Ishikawa (cell line): ENCODE results near the gene ACADVL.

ENCODE experiments used
- CEBPB ChIP-seq: IDR thresholded peaks from 2 replicates; pipeline ENCODE4 v1.6.1; 2012
- CREB1 ChIP-seq: IDR thresholded peaks from 2 replicates; pipeline ENCODE4 v1.6.1; 2012; ENCODE audit warnings: low read depth
- EGR1 ChIP-seq: IDR thresholded peaks from 2 replicates; pipeline ENCODE4 v1.6.1; 2012
- EP300 ChIP-seq: IDR thresholded peaks from 2 replicates; pipeline ENCODE4 v1.6.1; 2012; ENCODE audit warnings: borderline replicate concordance
- FOXM1 ChIP-seq: IDR thresholded peaks from 2 replicates; pipeline ENCODE4 v1.6.1; 2012; ENCODE audit warnings: low read depth, borderline replicate concordance
- MAX ChIP-seq: IDR thresholded peaks from 2 replicates; pipeline ENCODE4 v1.6.1; 2012
- NFIC ChIP-seq: IDR thresholded peaks from 2 replicates; pipeline ENCODE4 v1.6.1; 2012
- RAD21 ChIP-seq: IDR thresholded peaks from 2 replicates; pipeline ENCODE4 v1.6.1; 2012; ENCODE audit warnings: low read depth
- REST ChIP-seq: IDR thresholded peaks from 2 replicates; pipeline ENCODE4 v1.6.1; 2012; ENCODE audit warnings: low read depth, mild to moderate bottlenecking
- TAF1 ChIP-seq: IDR thresholded peaks from 2 replicates; pipeline ENCODE4 v1.6.1; 2012; ENCODE audit warnings: low read depth, mild to moderate bottlenecking
- TCF12 ChIP-seq: IDR thresholded peaks from 2 replicates; pipeline ENCODE4 v1.6.1; 2012; ENCODE audit warnings: low read depth
- TEAD4 ChIP-seq: IDR thresholded peaks from 2 replicates; pipeline ENCODE4 v1.6.1; 2012
- USF1 ChIP-seq: IDR thresholded peaks from 2 replicates; pipeline ENCODE4 v1.6.1; 2012
- YY1 ChIP-seq: IDR thresholded peaks from 2 replicates; pipeline ENCODE4 v1.6.1; 2012; ENCODE audit warnings: low read depth
- ZBTB7A ChIP-seq: IDR thresholded peaks from 2 replicates; pipeline ENCODE4 v1.6.1; 2012; ENCODE audit warnings: low read depth

Gene ACADVL

GRCh38 chr17:7241783-7242716, 22.3 kb downstream of the ACADVL start, which contains the start of gene GABARAP:
TSS of gene GABARAP (minus strand) at chr17:7242449. CDS start at chr17:7242330, 119 bp downstream.
- TF ChIP-seq EGR1 (peak; percentile 72), USF1 (peak; percentile 89), TCF12 (no peak), RAD21 (no peak), ZBTB7A (peak; percentile 79; the same call in 1 of the 2 replicates), YY1 (peak; percentile 28; the same call in 1 of the 2 replicates), EP300 (no peak), NFIC (no peak), CREB1 (0 out of 2 replicates have a peak, but pooled peaks have one; percentile 21)

DNA sequence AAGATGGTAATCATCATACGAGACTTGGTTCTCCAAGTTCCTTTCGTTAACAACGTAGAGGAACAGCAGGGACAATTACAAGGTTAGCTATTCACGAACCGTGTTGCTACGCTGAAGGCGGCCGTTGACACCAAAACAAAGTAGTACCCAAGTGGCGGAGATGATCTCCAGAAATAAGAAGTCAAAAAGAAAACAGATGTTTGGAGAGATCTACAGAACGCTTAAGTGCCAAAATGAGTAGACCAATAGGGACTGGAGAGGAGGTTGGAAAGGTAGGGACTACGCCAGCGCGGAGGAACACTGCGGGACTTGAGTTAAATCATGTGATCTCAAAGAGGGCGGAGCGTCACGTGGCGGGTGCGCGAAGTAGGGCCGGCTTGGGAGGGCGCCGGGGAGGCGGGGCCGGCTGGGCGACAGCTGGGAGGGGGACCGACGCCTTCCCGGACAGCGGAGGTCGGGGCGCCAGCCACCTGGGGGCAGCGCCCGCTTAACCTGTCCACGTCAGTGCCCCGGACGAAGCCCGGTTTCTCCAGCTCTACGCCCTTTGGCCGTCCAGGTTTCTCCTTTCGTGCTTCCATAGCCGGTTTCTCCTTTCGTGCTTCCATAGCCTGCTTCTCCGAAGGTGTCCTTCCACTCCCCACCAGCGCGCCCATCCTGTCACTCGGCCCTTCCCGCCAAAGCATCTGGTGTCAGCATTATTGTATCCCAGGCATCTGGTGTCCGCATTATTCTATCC, 23.1 kb downstream of the ACADVL start:
- TF ChIP-seq ZBTB7A = no peak; the same call in 1 of the 2 replicates
- TF ChIP-seq YY1 = peak; percentile 66; the same call in 1 of the 2 replicates
- peak; percentile 36; the same call in 1 of the 2 replicates for TF ChIP-seq EGR1
- peak; percentile 68; the same call in 1 of the 2 replicates for TF ChIP-seq TCF12
- TF ChIP-seq NFIC = peak; percentile 55
- peak; percentile 42; the same call in 1 of the 2 replicates for TF ChIP-seq FOXM1
- peak; percentile 51; the same call in 1 of the 2 replicates for TF ChIP-seq EP300
- no peak; the same call in 1 of the 2 replicates for TF ChIP-seq TEAD4
- TF ChIP-seq TAF1 = no peak; the same call in 1 of the 2 replicates
- peak; percentile 100 for TF ChIP-seq USF1
- 0 out of 2 replicates have a peak, but pooled peaks have one; percentile 33 for TF ChIP-seq CEBPB
- TF ChIP-seq CREB1 = peak; percentile 52; the same call in 1 of the 2 replicates
- TF ChIP-seq MAX = peak; percentile 89
- no peak for TF ChIP-seq REST
- TF ChIP-seq RAD21 = no peak

DNA sequence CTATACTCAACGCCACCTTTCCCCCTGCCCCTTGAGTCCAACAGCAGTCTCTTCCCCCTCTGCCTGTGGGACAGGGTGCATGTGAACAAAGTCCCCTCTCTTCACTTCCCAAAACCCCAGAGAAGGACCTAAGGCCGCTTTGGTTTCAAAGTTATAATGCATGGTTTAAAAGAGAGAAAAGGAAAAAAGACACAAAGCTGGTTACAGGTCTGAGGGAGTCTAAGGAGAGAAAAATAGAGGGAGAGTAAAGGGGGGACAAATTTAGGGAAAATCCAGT, 23.7 kb downstream of the ACADVL start:
- no peak for TF ChIP-seq YY1

- TF ChIP-seq TEAD4 = no peak
- no peak for TF ChIP-seq RAD21
- no peak for TF ChIP-seq USF1
- TF ChIP-seq TCF12 = no peak
- TF ChIP-seq REST = no peak
- TF ChIP-seq CREB1 = no peak
- no peak for TF ChIP-seq EGR1
- TF ChIP-seq NFIC = no peak
- no peak for TF ChIP-seq MAX
- TF ChIP-seq EP300 = no peak
- TF ChIP-seq YY1 = no peak
- TF ChIP-seq TAF1 = no peak
- TF ChIP-seq CEBPB = no peak
- TF ChIP-seq ZBTB7A = no peak
- TF ChIP-seq FOXM1 = no peak
Observed at GRCh38 chr17:7246779-7247178, 27.0 kb downstream of the ACADVL start.
